Measurements from ENCODE around the gene ZWILCH.

The ZWILCH gene

DNA sequence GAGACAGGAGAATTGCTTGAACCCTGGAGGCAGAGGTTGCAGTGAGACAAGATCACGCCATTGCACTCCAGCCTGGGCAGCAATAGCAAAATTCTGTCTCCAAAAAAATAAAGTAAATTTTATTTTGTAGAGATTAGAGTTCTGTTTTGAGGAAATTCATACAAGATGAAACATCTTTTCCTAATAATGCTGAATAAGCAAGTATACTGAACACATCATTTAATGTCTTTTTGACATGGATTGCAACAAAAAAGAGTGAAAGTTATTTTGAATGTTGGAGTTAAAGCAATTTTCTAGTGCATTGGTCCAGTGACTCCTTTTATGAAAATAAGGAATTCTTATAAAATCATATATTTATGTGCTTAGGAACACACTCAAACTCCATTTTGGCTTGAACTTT is 40.1 kb downstream of the ZWILCH start:
- DNase-seq (ENCODE audit: low spot score) = no peak

DNA sequence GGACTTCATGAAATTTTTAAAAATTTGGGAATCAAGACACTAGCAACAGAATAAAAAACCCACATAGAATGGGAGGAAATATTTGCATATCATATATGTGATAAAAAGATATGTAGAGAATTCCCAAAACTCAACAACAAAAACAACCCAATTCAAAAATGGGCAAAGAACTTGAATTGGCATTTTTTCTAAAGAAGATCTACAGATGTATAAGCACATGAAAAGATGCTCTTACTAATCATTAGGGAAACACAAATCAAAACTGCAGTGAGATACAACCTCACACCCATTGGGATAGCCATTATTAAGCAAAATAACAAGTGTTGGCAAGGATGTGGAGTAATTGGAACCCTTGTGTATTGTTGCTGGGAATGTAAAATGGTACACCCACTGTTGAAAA is 50.6 kb downstream of the ZWILCH start:
- no peak for DNase-seq (ENCODE audit: low spot score)

DNA sequence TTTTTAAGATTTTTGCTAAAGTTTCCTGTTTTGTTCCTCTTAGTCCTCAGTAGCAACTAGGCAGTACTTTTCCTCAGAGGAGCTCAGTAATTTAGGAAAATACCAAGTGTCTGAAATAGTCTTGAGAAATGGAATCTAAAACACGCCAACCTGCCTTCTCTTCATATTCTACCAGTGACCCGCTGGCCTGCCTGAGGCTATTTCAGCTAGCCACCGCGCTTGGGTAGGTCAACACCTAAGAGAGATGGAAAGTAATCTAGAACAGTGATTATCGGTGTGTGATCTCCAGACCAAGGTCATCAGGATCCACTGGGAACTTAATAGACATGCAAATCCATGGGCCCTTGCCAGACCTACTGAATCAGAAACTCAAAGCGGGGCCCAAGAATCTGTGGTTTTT is 53.1 kb downstream of the ZWILCH start:
- no peak for DNase-seq (ENCODE audit: low spot score)

DNA sequence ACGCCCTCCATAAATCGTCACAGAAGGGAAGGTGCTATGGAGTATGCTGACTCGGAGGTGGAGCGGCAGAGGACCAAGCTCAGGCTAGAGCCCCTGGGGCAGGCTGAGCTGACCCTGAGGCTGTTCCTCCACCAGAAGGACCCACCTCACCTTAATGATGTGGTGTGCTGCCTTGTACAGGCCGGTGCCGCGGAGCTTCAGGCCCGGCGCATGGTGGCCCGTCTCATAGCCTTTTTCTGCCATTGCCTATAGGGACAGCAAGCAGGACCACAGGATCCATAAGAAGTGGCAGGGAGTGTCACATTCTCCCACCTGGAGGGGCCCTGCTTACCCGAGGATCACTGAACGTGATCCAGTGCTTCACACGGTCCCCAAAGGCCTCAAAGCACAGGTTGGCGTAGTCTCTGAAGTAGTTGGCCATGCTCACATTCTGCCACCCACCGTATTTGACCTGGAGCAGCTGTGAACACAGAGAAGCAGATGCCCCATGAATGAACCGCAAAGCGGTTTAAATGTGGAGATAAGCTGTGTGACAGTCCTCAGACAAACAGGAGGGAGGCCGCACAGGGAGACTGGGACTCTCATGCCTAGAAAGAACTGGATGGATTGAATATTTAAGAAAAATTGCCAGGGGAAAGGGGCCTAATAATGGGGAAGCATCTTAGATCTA is 55.9 kb downstream of the ZWILCH start:
- DNase-seq (ENCODE audit: low spot score) = no peak

DNA sequence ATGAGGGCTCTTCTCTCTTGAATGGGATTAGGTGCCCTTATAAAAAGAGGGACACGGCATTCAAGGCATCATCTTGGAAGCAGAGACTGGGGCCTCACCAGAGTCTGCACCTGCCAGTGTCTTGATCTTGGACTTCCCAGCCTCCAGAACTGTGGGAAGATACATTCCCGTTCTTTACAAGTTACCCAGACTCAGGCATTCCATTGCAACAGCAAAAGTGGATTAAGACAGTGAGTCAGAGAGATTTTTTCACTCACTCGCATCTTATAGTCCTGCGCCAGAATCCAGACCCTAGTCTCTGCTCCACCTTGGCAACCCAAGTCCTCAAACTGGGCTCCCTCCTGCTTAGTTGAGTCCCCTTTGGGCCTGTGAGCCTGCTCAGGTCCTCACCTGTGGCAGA is 58.0 kb downstream of the ZWILCH start:
- no peak for DNase-seq (ENCODE audit: low spot score)

DNA sequence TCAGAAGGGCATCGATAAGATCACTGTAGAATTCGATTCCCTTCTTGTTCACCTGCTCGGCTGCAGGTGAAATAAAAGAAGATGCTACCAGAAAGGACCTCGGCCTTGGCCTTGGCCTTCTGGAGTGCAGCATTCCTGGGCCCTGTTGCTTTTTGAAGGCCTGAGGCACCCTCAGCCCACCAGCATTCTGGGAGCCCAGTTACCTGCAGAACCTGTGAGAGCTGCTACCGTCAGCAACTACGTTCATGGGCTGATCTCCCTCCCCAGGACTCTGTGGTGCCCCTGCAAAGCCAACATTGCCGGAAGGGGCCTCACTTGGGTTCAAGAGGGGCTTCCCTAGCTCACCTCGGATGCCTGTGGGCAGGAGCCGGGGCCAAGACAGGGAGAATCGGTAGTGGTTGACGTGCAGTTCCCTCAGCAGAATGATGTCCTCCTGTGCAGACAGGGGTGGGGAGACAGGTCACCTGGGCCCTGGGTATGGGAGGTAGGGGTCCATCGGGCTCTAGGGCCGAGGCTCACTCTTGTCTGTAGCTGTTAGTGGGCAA is 58.5 kb downstream of the ZWILCH start:
- no peak for DNase-seq (ENCODE audit: low spot score)

DNA sequence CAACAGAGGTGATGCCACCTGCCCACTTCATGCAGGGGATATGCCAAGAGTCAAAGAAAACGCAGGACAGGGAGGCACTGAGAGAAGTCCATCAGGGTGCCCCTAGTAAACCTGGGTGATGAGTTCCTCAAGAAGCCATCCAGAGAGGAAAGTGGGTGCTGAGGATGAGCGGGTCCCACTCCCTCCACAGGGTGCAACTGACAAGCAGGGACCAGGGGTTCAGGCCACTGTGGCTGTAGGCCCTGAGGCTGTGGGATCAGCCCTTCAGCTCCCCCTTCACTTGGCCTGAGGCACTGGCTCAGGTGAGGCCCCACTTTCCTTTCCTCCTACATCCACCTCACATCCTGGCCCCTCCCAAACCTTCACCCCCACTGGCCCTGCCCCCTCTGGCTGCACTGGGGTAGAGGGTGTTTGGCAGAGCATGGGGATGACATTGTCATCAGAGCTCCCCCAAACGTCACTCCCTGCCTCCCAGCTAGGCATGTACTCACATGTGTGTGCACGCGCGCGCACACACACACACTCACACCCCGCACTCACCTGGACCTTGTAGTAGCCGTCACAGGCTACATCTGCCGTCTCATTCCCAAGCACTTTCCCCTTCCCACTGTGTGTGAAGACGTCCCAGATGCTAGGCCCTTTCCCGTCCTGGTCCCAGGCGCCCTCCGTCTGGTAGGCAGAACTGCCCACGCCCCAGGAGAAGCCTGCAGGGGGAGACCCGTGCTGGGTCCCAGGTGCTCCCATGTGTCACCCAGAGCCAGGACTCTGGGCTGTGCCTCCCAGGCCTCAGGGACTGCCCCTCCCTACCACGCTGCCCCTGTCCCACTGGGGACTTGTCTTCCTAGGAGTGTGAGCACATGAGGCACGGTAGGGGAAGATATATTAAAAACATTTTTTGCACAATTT is 59.3 kb downstream of the ZWILCH start:
- no peak for DNase-seq (ENCODE audit: low spot score)

DNA sequence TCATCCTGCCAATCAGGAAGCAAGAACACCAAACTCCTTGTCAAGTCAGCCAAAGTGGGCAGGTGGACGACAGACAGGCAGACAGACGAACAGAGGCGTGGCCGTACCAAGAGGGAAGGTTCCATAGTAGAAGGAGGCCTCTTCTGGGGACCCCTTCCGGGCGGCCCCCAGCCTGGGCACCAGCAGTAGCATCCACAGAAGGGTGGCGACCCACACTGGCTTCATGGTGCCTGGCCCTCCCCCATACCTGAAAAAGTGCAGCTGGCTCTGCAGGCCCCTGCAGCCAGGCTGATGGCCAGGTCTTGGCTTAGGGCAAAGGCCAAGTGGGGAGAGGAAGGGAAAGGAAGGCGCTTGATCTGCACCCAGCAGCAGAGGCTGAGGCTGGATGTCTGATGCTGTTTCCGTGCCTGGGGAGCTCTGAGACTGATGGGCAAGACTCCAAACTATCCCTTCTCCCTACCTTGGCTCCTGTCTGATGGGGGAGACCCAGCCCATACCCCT is 60.1 kb downstream of the ZWILCH start:
- peak; percentile 21 for DNase-seq (ENCODE audit: low spot score)

DNA sequence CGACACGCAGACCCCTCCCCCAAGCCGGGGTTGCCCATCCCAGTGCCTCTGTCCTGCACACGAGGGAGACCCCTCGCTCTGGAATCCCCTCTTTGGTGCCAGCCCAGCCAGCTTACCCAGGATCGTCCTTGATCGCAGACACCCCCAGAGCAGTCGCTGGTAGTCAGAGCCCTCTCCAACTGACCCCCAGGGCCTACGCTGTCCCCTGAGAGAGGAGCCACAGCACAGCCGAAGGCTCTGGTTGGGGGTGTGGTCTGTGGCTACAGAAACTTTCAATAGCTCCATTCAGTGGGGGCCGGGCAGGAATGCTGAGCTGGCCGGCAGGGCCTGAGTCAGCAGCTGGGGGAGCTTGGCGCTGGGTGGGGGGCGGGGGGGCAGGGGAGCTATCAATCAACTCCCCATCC is 60.6 kb downstream of the ZWILCH start, which contains the start of gene LCTL:
LCTL (minus strand) TSS at position 258 of the 404 bp plus-strand sequence. CDS start 633 bp downstream, outside the sequence.
- peak; percentile 72 for DNase-seq (ENCODE audit: low spot score)

DNA sequence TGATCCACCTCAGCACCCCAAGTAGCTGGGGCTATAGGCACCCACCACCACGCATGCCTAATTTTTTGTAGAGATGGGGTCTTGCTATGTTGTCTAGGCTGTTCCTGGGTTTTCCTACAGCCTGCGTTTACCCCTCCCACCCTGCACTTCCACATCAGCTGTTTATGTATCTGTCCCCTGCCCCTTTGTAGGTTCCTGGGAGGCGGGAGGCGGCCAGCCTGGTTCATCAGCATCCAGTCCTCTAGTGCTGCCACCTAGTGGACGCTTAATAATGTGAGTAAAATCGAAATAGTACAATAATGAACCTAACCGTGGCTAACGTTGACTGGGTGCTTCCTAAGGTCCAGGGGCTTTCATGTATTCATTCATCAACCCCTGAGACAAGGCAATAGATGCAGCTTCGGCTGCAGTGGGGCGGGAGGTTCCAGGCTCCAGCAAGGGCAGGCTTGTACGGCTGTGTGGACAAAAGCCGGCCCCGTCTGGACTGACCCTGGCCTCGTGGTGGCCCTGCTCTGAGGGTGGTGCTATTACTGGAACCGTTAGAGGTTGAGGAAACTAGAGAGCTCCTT is 61.9 kb downstream of the ZWILCH start:
- peak; percentile 88 for DNase-seq (ENCODE audit: low spot score)

DNA sequence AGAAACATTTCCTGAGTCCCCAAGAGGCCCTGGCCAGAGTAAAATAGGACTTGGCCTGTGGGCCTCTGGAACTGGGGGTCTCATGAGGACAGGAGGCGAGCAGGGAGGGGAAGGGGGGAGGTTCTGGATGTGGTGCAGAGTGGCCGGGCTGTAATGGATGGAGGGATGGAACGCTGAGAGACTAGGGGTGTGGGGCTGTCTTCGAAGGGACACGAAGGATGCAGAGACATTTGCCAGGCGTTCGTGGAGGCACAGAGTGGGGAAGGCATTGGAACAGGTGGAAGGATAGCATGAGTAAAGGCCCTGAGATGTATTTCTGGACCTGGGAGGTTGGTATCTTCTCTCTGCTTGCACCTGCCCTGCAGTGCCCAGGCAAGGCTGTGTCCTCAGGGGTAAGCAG is 62.8 kb downstream of the ZWILCH start:
- no peak for DNase-seq (ENCODE audit: low spot score)

DNA sequence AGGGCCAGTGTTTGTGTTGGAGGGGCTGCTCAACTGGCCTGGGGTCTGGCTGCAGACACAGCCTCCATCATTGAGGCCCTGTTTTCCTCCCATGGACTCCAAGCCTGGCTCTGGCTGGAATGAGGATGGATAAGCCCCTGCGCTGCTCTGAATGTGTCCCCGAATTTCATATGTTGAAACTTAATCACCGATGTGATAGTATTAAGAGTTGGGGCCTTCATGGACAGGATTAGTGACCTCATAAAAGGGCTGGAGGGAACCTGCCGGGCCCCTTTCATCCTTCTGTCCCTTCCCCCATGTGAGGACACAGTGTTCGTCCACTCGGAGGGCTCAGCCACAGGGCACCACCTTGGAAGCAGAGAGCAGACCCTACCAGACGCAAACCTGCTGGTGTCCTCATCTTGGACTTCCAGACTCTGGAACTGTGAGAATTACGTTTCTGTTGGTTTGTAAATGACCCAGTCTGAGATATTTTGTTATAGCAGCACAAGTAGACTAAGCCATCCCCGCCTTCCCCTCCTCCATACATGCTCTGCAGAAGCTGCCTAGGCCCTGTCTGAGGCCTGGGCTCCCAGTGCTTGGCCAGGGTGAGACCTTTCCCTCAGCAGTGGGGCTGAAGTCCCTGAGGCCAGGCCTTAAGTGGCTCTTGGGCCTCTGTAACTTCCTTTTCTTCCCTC is 64.5 kb downstream of the ZWILCH start:
- DNase-seq (ENCODE audit: low spot score) = no peak

DNA sequence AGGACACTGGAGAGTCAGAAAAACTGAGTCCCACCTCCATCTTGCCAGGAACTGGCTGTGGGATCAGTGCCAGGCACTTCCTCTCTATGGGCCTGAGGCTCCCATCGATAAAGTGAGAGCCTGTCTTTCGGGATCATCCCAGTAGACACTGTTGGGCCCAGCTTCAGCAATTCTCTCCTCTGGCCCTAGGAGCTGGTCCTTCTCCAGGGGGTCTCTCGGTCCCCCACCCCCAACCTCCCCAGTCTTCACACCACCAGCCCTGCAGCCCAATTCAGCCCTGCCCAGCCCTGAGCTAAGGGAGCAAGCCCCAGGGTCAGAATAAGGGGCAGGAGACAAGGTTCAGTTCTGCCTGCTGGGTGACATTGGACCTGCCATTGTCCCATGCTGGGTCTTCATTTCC is 65.2 kb downstream of the ZWILCH start:
- DNase-seq (ENCODE audit: low spot score) = no peak

DNA sequence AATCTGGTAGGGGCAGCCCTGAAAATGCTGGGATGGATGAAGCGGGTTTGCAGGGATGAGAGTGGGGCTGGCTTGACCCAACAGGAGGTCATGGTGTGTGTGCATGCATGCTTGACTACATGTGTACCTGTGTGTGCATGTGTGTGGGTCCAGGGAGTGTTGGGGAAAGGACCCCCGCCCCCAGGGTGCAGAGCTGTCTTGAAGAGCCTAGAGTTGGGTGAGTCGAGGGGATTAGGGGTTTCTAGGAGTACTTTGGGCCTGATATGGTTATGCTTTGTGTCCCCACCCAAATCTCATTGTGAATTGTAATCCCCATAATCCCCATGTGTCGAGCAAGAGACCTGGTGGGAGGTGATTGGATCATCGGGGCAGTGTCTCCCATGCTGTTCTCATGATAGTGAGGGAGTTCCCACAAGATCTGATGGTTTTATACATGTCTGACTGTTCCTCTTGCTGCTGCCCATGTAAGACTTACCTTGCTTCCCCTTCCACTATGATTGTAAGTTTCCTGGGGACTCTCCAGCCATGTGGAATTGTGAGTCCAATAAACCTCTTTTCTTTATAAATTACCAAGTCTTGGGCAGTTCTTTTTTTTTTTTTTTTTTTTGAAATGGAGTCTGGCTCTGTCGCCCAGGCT is 65.8 kb downstream of the ZWILCH start:
- DNase-seq (ENCODE audit: low spot score) = no peak

DNA sequence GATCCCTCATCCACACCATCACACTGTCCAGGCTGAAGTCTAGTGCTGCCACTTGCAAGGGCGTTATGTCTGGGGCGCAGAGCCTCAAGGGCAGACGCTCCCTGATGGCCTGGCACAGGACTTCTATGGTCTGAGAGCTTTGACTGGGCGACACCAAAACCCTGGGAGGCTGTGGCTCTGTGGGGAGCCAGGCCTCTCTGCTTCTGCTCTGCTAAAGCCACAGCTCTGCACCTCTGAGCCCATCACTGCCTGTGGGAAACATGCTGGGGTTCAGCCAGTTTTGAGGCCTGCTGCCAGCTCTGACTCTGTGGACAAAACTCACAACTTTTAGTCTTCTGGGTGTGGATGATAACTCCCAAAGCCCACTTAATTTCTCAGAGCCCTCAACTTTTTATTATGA is 67.0 kb downstream of the ZWILCH start:
- no peak for DNase-seq (ENCODE audit: low spot score)

DNA sequence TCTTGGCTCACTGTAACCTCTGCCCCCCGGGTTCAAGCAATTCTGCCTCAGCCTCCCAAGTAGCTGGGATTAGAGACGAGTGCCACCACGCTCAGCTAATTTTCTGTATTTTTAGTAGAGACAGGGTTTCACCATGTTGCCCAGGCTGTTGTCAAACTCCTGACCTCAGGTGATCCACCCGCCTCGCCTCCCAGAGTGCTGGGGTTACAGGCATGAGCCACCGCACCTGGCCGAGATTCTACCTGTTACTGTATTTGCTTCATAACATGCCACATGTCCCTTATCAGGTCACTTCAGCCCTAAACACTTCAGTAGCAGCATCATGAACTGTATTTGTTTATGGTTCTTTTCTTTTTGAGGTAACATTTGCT is 68.2 kb downstream of the ZWILCH start:
- DNase-seq (ENCODE audit: low spot score) = no peak

DNA sequence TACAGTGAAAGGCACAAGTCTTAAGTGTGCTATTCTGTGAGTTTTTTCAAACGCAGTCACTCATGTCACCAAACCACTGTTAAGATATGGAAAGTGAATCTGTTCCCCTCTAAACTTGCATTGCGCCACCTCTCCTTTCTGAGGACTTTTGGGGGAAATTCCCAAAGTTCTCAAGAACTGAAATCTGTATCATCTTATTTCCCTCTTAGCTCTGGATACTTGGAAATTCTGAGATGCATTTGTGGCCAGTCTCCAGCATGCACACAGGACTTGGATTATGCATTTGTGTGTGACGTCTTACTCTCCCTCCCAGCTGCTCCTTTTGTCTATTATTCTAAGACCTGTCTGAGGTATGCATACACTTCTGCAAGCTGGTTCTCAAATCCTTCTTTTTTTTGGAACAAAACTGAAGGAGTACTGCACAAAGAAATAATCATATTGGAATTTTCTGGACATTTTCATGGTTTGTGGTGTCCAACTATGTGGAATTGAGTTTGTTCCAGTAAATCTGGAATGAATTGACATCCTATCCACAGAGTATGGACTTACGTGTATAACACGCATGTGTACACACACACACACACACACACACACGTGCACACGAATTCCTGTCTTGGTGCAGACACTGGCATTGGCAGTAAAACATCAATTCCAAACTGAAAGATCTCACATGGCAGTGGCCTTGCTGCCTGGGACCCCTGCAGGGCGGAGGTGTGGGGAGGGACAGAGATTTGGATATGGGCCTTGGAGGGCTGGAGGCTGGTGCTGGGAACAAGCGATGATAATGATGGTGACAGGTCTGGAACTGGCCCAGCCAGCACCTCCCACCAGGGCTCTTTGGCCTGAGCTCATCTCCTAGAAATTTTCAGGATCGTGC is 68.8 kb downstream of the ZWILCH start:
- no peak for DNase-seq (ENCODE audit: low spot score)

DNA sequence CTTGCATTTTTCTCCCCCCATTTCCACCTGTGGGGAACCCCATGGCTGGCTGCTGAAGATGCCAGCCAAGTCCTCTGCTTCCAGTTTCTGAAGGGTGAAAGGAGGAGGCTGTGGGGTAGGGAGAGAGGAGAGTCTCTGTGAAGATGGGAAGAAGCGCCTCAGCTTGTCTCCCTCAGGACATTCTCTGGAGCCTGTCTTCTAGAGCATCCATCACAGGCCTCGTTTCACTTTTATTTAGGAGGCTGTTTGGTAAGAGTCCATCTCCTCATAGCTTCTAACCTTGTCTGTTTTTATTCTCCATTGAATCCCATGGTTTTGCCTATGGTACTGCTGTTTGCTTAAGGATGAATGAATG is 69.4 kb downstream of the ZWILCH start:
- DNase-seq (ENCODE audit: low spot score) = no peak

DNA sequence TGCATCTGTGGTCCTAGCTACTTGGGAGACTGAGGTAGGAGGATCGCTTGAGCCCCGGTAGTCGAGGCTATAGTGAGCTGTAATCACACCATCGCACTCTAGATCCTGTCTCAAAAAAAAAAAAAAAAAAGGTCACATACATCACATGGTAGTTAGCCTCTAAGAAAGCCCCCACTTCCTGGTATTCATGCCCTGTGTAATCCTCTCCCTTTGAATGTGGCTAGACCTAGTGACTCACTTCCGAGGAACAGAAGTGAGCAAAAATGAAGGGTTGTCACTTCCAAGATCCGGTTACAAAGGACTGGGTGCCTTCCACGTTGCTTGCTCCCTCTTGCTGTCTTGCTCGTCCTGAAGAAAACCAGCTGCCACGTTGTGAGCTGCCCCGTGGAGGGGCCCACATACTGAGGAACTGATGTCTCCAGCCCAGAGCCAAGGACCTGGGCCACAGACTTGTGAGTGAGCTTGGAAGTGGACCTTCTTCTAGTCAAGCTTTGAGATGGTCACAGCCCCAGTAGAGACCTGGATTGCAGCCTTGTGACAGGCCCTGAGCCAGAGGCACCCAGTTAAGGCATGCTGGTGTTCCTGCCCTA is 73.3 kb downstream of the ZWILCH start:
- DNase-seq (ENCODE audit: low spot score) = no peak

DNA sequence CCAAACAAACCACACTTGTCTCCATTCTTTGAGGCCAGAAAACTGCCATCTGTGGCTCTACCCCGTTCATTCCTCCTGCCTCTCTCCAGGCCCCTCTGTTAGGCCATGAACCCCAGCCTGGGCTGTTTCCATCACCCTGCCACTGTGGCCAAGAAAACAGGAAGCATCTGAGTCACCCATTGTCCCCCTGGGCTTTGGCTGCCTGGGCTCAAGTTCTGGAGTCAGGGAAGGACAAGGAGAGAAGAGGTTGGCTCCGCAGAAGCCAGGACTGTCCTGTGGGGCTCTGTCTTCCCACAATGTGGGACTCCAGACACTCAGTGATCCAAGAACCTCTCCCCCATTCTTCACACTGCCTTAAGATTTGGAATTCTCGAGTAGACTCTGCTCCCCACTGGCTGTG is 75.5 kb downstream of the ZWILCH start:
- DNase-seq (ENCODE audit: low spot score) = no peak
